Lung (tissue), 12 donors: ENCODE measurements around the gene ARRDC1. TPM values are rescaled to one million over a fixed set of nuclear protein-coding genes. Genes with fewer than 3 reads are reported as not detected.

Experiments
- ATAC-seq: fragments of 200-7000 bp; cut with Tn5 transposase; one replicate; pipeline ENCODE4 v1.9.1; 2020; ENCODE audit warnings: moderate number of reproducible peaks; ENCODE audit not compliant: insufficient read depth, low FRiP score
- DNase-seq, 3 donors: peaks; one replicate each; pipeline ENCODE4 v3.0.0-alpha.2; 2013 to 2017
- H3K27ac ChIP-seq, 2 donors: one replicate each; pipeline ENCODE4 v1.5.1; 2013; ENCODE audit warnings: mild to moderate bottlenecking in 2 of 2, moderate library complexity in 2 of 2, control low read depth in 1 of 2, inconsistent platforms in 1 of 2, low read depth in 1 of 2, low read length in 1 of 2
- H3K27me3 ChIP-seq, 3 donors: one replicate each; pipeline ENCODE4 v1.5.1; 2013; ENCODE audit warnings: low read length in 2 of 3; ENCODE audit not compliant: control insufficient read depth in 3 of 3, insufficient read depth in 3 of 3
- H3K36me3 ChIP-seq, 4 donors: one replicate each; pipeline ENCODE4 v1.5.1; 2013; ENCODE audit warnings: low read length in 4 of 4, mild to moderate bottlenecking in 1 of 4, moderate library complexity in 1 of 4; ENCODE audit not compliant: control insufficient read depth in 4 of 4, insufficient read depth in 4 of 4
- H3K4me1 ChIP-seq, 5 donors: one replicate each; pipeline ENCODE4 v1.5.1; 2013; ENCODE audit warnings: low read length in 5 of 5, mild to moderate bottlenecking in 2 of 5, moderate library complexity in 1 of 5; ENCODE audit not compliant: control insufficient read depth in 5 of 5, insufficient read depth in 5 of 5
- H3K4me3 ChIP-seq: one replicate; pipeline ENCODE4 v1.5.1; 2013; ENCODE audit warnings: mild to moderate bottlenecking, control low read depth, moderate library complexity
- H3K9ac ChIP-seq, 2 donors: one replicate each; pipeline ENCODE4 v1.5.1; 2013; ENCODE audit warnings: low read length in 2 of 2, control low read depth in 1 of 2; ENCODE audit not compliant: insufficient read depth in 1 of 2
- H3K9me3 ChIP-seq, 4 donors: one replicate each; pipeline ENCODE4 v1.5.1; 2013; ENCODE audit warnings: low read length in 3 of 4, mild to moderate bottlenecking in 1 of 4, moderate library complexity in 1 of 4; ENCODE audit not compliant: control insufficient read depth in 4 of 4, insufficient read depth in 3 of 4
- WGBS, 2 donors: extraction: QIAGEN DNeasy Blood & Tissue Kit; methylation state at CpG; one replicate each; pipeline ENCODE4 v1.1.7; 2013; 5-methylcytosine and 5-hydroxymethylcytosine counted together
- polyA plus RNA-seq, 2 donors: library from polyadenylated mRNA; stranded (reverse); fragments of 200-250 nt; gene quantifications; one replicate each; pipeline ENCODE4 v1.2.1, GENCODE V29; 2013
- total RNA-seq, 2 donors: library from RNA; depleted of rRNA in 1 of 2; stranded (reverse); fragments of >200 nt in 1 of 2; gene quantifications; one replicate each; pipeline ENCODE4 v1.2.1, GENCODE V29; 2014 to 2021
- TF ChIP-seq, protein P1 (sequence below): IDR thresholded peaks from 2 replicates; pipeline ENCODE4 v1.5.1; 2012; ENCODE audit warnings: mild to moderate bottlenecking; ENCODE audit errors: control extremely low read depth, extremely low read depth
- donor health status: control.
- donor health status: control.
- donor health status: Bipolar disorder and iron deficiency.
- donor health status: healthy.
- donor health status: DM: yes; HTN: yes; CAD: no.

The ARRDC1 gene
- total and polyA plus RNA-seq, 4 donors = 57.4 to 137 (median 94.6) TPM

DNA sequence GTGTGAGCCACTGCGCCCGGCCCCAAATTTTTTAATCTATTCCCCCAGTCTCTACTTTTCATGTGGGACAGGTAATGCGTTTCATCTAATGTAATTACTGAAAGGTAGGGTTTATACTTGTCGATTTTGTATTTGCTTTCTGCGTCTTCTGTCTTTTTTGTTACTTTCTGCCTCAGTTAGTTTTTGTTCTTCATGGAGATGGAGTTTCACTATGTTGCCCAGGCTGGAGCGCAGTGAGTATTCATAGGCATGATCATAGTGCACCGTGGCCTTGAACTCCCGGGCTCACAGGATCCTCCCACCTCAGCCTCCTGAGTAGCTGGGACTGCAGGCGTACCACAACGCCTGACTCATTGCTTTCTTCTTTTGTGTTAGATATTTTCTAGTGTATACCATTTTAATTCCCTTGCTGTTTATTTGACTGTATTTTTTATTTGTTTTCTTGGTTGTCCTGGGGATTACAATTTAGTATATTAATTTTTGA lies 36.7 kb downstream of the ARRDC1 start:
- ATAC-seq (no peak), DNase-seq (no peak)
- WGBS, 2 donors = 95 to 97% methylated on average over 10 of the region's 10 CpGs
- Histone ChIP-seq H3K9ac (no peak overlapping the region), H3K27me3 (no peaks in the 10 kb centered on the region), H3K4me1 (peaks cover 0 to 14% (median 0%) of the 10 kb centered on the region in 5 donors), H3K9me3 (no peaks in the 10 kb centered on the region), H3K27ac (no peak overlapping the region), H3K36me3 (peaks cover 0 to 11% (median 1%) of the 10 kb centered on the region in 4 donors), H3K4me3 (no peak overlapping the region)
- TF ChIP-seq, protein P1, sequence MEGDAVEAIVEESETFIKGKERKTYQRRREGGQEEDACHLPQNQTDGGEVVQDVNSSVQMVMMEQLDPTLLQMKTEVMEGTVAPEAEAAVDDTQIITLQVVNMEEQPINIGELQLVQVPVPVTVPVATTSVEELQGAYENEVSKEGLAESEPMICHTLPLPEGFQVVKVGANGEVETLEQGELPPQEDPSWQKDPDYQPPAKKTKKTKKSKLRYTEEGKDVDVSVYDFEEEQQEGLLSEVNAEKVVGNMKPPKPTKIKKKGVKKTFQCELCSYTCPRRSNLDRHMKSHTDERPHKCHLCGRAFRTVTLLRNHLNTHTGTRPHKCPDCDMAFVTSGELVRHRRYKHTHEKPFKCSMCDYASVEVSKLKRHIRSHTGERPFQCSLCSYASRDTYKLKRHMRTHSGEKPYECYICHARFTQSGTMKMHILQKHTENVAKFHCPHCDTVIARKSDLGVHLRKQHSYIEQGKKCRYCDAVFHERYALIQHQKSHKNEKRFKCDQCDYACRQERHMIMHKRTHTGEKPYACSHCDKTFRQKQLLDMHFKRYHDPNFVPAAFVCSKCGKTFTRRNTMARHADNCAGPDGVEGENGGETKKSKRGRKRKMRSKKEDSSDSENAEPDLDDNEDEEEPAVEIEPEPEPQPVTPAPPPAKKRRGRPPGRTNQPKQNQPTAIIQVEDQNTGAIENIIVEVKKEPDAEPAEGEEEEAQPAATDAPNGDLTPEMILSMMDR = no peak

DNA sequence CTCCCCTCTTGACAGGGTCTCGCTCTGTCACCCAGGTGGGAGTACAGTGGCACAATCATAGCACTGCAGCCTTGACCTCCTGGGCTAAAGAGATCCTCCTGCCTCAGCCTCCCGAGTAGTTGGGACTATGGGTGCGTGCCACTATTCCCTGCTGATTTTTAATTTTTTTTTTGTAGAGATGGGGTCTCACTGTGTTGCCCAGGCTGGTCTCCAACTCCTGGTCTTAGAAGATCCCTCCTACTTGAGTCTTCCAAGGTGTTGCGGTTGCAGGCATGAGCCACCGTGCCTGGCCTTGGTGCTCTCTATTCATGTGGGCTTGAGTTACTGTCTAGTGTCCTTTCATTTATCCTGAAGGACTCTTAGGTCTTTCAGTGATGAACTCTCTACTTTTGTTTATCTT lies 37.4 kb downstream of the ARRDC1 start:
- TF ChIP-seq, protein P1 = no peak
- peaks cover 0 to 17% (median 0%) of the 10 kb centered on the region in 5 donors for H3K4me1 ChIP-seq
- H3K9ac ChIP-seq = no peak overlapping the region
- no peak overlapping the region for H3K4me3 ChIP-seq
- H3K27me3 ChIP-seq = no peaks in the 10 kb centered on the region
- peaks cover 0 to 11% (median 1%) of the 10 kb centered on the region in 4 donors for H3K36me3 ChIP-seq
- 95 to 97% methylated on average over 5 of the region's 5 CpGs for WGBS, 2 donors
- no peak for DNase-seq
- no peaks in the 10 kb centered on the region for H3K9me3 ChIP-seq
- H3K27ac ChIP-seq = no peak overlapping the region
- ATAC-seq = no peak

DNA sequence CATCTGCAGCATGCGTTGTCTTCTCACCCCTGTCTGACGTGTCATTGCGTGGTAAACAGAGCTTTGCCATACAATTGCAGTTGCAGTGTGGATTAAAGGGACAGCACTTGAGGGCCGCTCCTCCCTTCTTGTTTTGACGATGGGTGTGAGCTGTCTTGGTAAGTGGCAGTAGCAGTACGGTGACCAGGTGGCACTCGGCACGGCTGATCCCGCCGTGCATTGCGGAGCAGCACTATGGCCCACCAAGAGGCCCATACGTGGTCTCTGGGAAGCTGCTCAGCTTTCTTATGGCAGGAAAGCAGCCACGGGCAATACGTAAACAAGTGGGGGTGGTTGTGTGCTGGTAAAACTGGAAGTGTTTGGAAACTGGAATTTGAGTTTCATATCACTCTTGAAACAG lies 38.4 kb downstream of the ARRDC1 start:
- WGBS, 2 donors = 81 to 86% methylated on average over 14 of the region's 14 CpGs
- Histone ChIP-seq H3K4me1 (peaks cover 0 to 17% (median 0%) of the 10 kb centered on the region in 5 donors), H3K9ac (no peak overlapping the region), H3K4me3 (no peak overlapping the region), H3K27ac (no peak overlapping the region), H3K36me3 (peaks cover 0 to 11% (median 1%) of the 10 kb centered on the region in 4 donors), H3K9me3 (no peaks in the 10 kb centered on the region), H3K27me3 (no peaks in the 10 kb centered on the region)
- ATAC-seq (no peak), DNase-seq (no peak)
- TF ChIP-seq, protein P1 = no peak

DNA sequence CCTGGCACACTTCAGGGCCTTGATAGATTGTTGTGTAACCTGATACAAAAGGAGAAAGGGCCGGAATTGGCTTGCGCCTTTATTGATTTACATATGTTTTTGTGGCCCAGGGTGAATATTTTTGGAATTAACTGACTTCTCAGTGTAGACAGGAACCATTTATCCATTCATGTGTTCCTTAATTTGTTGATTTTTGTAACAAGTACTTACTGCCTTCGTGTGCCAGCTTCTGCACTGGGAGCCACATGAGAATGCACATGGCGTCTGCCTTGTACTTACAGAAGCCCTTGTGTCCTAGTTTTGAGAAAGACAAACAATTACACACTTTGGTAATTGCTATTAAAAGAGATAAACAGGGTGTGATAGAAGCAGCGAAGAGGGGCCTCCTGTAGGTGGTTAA lies 39.7 kb downstream of the ARRDC1 start:
- no peaks in the 10 kb centered on the region for H3K9me3 ChIP-seq
- peaks cover 0 to 11% (median 1%) of the 10 kb centered on the region in 4 donors for H3K36me3 ChIP-seq
- TF ChIP-seq, protein P1 = no peak
- peaks cover 0 to 17% (median 0%) of the 10 kb centered on the region in 5 donors for H3K4me1 ChIP-seq
- H3K9ac ChIP-seq = no peak overlapping the region
- H3K4me3 ChIP-seq = no peak overlapping the region
- H3K27ac ChIP-seq = no peak overlapping the region
- DNase-seq (no peak), ATAC-seq (no peak)
- no peaks in the 10 kb centered on the region for H3K27me3 ChIP-seq
- 83 to 89% methylated on average over 5 of the region's 5 CpGs for WGBS, 2 donors
